Ovary (tissue), 3 donors: ENCODE results near the gene SDC3.

Experiments
- CTCF ChIP-seq, 3 donors: fragments of 450-650 bp in 2 of 3; fragments of 200-600 bp in 1 of 3; IDR thresholded peaks; one replicate each; pipeline versions ENCODE4 v1.5.1 to v1.8.0; 2016 to 2022; ENCODE audit warnings: antibody characterized with exemption in 3 of 3, mild to moderate bottlenecking in 1 of 3
- EP300 ChIP-seq: sonication (generic); formaldehyde crosslinking; IDR thresholded peaks from one replicate; pipeline ENCODE4 v1.6.1; 2017; ENCODE audit warnings: antibody characterized with exemption
- donor health status: DM: no; HTN: no; CAD: no.

- no peak for TF ChIP-seq CTCF (IDR thresholded peaks at IDR 0.05)
- TF ChIP-seq EP300 = no peak
These were observed 28.4 kb downstream of the SDC3 start for GRCh38 chr1:30879940-30880677.
